ENCODE results near the gene IRX6.

- TF ChIP-seq CTCF (IDR thresholded peaks at IDR 0.05; ENCODE audit: extremely low read depth in 1 of 2, insufficient read depth in 1 of 2, low read depth in 1 of 2, low read length in 2 of 2) (no peak), EZH2 (IDR thresholded peaks at IDR 0.05; ENCODE audit: borderline replicate concordance, low read depth, low read length, severe bottlenecking) (no peak), POLR2A (IDR thresholded peaks at IDR 0.05; ENCODE audit: low read depth, low read length) (no peak), POLR2AphosphoS5 (IDR thresholded peaks at IDR 0.05; ENCODE audit: insufficient read depth, low read depth, low read length) (no peak), JUN (IDR thresholded peaks at IDR 0.05; ENCODE audit: borderline replicate concordance, insufficient read depth, insufficient read length, low read depth) (no peak), GATA2 (IDR thresholded peaks at IDR 0.05; ENCODE audit: insufficient read depth, insufficient read length, low read depth, low read length) (no peak)
- TF ChIP-seq, protein P1, sequence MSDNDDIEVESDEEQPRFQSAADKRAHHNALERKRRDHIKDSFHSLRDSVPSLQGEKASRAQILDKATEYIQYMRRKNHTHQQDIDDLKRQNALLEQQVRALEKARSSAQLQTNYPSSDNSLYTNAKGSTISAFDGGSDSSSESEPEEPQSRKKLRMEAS (IDR thresholded peaks at IDR 0.05; ENCODE audit: insufficient read depth, insufficient read length) = no peak
These were observed 32.2 kb upstream of the IRX6 start for GRCh38 chr16:55291847-55292246.

Data from endothelial cell of umbilical vein (primary cell).